ENCODE results near the gene SMARCC1.

Gene SMARCC1

GRCh38 chr3:47611576-47611975 is 170.1 kb downstream of the SMARCC1 start:
- H3K4me1 ChIP-seq (ENCODE audit: low read length), result no peaks in the 10 kb centered on the region
- no peak overlapping the region for H3K4me3 ChIP-seq (ENCODE audit: low read length)
- 0 out of 2 replicates have a peak, but pooled peaks cover 3% of the 10 kb centered on the region for H3K36me3 ChIP-seq (replicated peaks; ENCODE audit: insufficient read depth, low read length)
- no peak overlapping the region for H2AFZ ChIP-seq (ENCODE audit: low read length)
- no peak overlapping the region for H3K27ac ChIP-seq (ENCODE audit: low read length)
- H3K9ac ChIP-seq (ENCODE audit: low read length), result no peak overlapping the region
- H4K20me1 ChIP-seq (ENCODE audit: insufficient read depth, low read length), result no peaks in the 10 kb centered on the region
- H3K27me3 ChIP-seq (replicated peaks; ENCODE audit: insufficient read depth, low read length), result no peaks in the 10 kb centered on the region
- no peaks in the 10 kb centered on the region for H3K9me2 ChIP-seq (replicated peaks; ENCODE audit: insufficient read depth, low read length)
- no peaks in the 10 kb centered on the region for H3F3A ChIP-seq (ENCODE audit: insufficient read depth, low read length)
- H3K9me3 ChIP-seq (replicated peaks; ENCODE audit: insufficient read depth, low read length), result no peaks in the 10 kb centered on the region
- DNase-seq, result no peak
- H3K79me2 ChIP-seq (ENCODE audit: low read length), result no peaks in the 10 kb centered on the region
- no peak overlapping the region for H3K4me2 ChIP-seq (ENCODE audit: low read depth, low read length)
- TF ChIP-seq CTCF (IDR thresholded peaks at IDR 0.05; ENCODE audit: low read length), result no peak

GRCh38 chr3:47610583-47610982 is 171.1 kb downstream of the SMARCC1 start:
- Histone ChIP-seq H3K9ac (ENCODE audit: low read length) (no peak overlapping the region), H3K27me3 (replicated peaks; ENCODE audit: insufficient read depth, low read length) (no peaks in the 10 kb centered on the region), H3K4me3 (ENCODE audit: low read length) (no peak overlapping the region), H3K4me1 (ENCODE audit: low read length) (no peaks in the 10 kb centered on the region), H3K79me2 (ENCODE audit: low read length) (no peaks in the 10 kb centered on the region), H3K9me2 (replicated peaks; ENCODE audit: insufficient read depth, low read length) (no peaks in the 10 kb centered on the region), H3K9me3 (replicated peaks; ENCODE audit: insufficient read depth, low read length) (no peaks in the 10 kb centered on the region), H3K27ac (ENCODE audit: low read length) (no peak overlapping the region), H3F3A (ENCODE audit: insufficient read depth, low read length) (no peaks in the 10 kb centered on the region), H2AFZ (ENCODE audit: low read length) (no peak overlapping the region), H4K20me1 (ENCODE audit: insufficient read depth, low read length) (no peaks in the 10 kb centered on the region), H3K36me3 (replicated peaks; ENCODE audit: insufficient read depth, low read length) (0 out of 2 replicates have a peak, but pooled peaks cover 3% of the 10 kb centered on the region), H3K4me2 (ENCODE audit: low read depth, low read length) (no peak overlapping the region)
- TF ChIP-seq EZH2 (optimal IDR thresholded peaks at IDR 0.05; ENCODE audit: low read depth, low read length) (no peak), EZH2phosphoT487 (IDR thresholded peaks at IDR 0.05; ENCODE audit: low read length) (no peak), CTCF (IDR thresholded peaks at IDR 0.05; ENCODE audit: low read length) (no peak)
- DNase-seq, result no peak

- H3K27ac ChIP-seq (ENCODE audit: low read length), result no peak overlapping the region
- H3K79me2 ChIP-seq (ENCODE audit: low read length), result peaks cover 5% of the 10 kb centered on the region
- DNase-seq, result no peak
- H2AFZ ChIP-seq (ENCODE audit: low read length), result no peak overlapping the region
- no peaks in the 10 kb centered on the region for H3K9me3 ChIP-seq (replicated peaks; ENCODE audit: insufficient read depth, low read length)
- no peak overlapping the region for H3K4me3 ChIP-seq (ENCODE audit: low read length)
- no peak overlapping the region for H3K4me2 ChIP-seq (ENCODE audit: low read depth, low read length)
- no peaks in the 10 kb centered on the region for H4K20me1 ChIP-seq (ENCODE audit: insufficient read depth, low read length)
- H3K9ac ChIP-seq (ENCODE audit: low read length), result no peak overlapping the region
- no peaks in the 10 kb centered on the region for H3K9me2 ChIP-seq (replicated peaks; ENCODE audit: insufficient read depth, low read length)
- peaks cover 14% of the 10 kb centered on the region for H3K4me1 ChIP-seq (ENCODE audit: low read length)
- H3K36me3 ChIP-seq (replicated peaks; ENCODE audit: insufficient read depth, low read length), result 0 out of 2 replicates have a peak, but pooled peaks cover 3% of the 10 kb centered on the region
- TF ChIP-seq CTCF (IDR thresholded peaks at IDR 0.05; ENCODE audit: low read length) (no peak), EZH2phosphoT487 (IDR thresholded peaks at IDR 0.05; ENCODE audit: low read length) (no peak)
- no peaks in the 10 kb centered on the region for H3F3A ChIP-seq (ENCODE audit: insufficient read depth, low read length)
- H3K27me3 ChIP-seq (replicated peaks; ENCODE audit: insufficient read depth, low read length), result no peaks in the 10 kb centered on the region
Observed at GRCh38 chr3:47607335-47607734, 174.4 kb downstream of the SMARCC1 start.
